Endothelial cell of umbilical vein (primary cell): ENCODE measurements around the gene GSTCD.

ENCODE experiments used
- CTCF ChIP-seq, 2 donors: IDR thresholded peaks; 1 replicate in 1 of 2; 2 replicates in 1 of 2; pipeline ENCODE4 v1.5.1; 2011; ENCODE audit warnings: low read length in 2 of 2, mild to moderate bottlenecking in 2 of 2, moderate library complexity in 2 of 2, control low read depth in 1 of 2, inconsistent platforms in 1 of 2, low read depth in 1 of 2; ENCODE audit not compliant: insufficient read depth in 1 of 2; ENCODE audit errors: extremely low read depth in 1 of 2
- EZH2 ChIP-seq: IDR thresholded peaks from 2 replicates; pipeline ENCODE4 v1.6.1; 2012; ENCODE audit warnings: borderline replicate concordance, low read depth, mild to moderate bottlenecking, moderate library complexity, low read length, inconsistent platforms; ENCODE audit not compliant: severe bottlenecking
- GATA2 ChIP-seq: IDR thresholded peaks from 2 replicates; pipeline ENCODE4 v1.7.0; 2011; ENCODE audit warnings: low read depth, mild to moderate bottlenecking, moderate library complexity, mixed read lengths, low read length; ENCODE audit not compliant: insufficient read length, insufficient read depth

- no peak for TF ChIP-seq CTCF (IDR thresholded peaks at IDR 0.05; ENCODE audit: extremely low read depth in 1 of 2, insufficient read depth in 1 of 2, low read depth in 1 of 2, low read length in 2 of 2)
- TF ChIP-seq EZH2 = no peak
- TF ChIP-seq GATA2 = no peak
Observed at GRCh38 chr4:105875233-105875632, 166.6 kb downstream of the GSTCD start.
